AG04449 (cell line): ENCODE results near the gene JKAMP.

Source experiments
- CTCF ChIA-PET: fragments of 350-600 bp; formaldehyde crosslinking; extraction: SDS; loops from one replicate; lab custom pipeline; 2021; ENCODE audit warnings: antibody characterized with exemption; lab: Yijun Ruan, JAX
- POLR2A ChIA-PET: fragments of 400-600, 350-600 bp; formaldehyde crosslinking; extraction: SDS; loops from one replicate; lab custom pipeline; 2020; ENCODE audit warnings: antibody characterized with exemption, inconsistent platforms; lab: Yijun Ruan, JAX
- DNase-seq: peaks from one replicate; pipeline ENCODE4 v3.0.0-alpha.2; 2010; ENCODE audit warnings: low read depth, low spot score
- H3K4me3 ChIP-seq: 2 replicates; pipeline ENCODE4 v1.5.1; 2011; ENCODE audit warnings: low read depth, mild to moderate bottlenecking, control low read depth, low read length
- TF ChIP-seq, protein P1 (sequence below): IDR thresholded peaks from one replicate; pipeline ENCODE4 v1.5.1; 2011; ENCODE audit warnings: mild to moderate bottlenecking, moderate library complexity, low read length, control low read depth, inconsistent platforms; ENCODE audit not compliant: insufficient read depth; ENCODE audit errors: missing control alignments

The JKAMP gene

DNA sequence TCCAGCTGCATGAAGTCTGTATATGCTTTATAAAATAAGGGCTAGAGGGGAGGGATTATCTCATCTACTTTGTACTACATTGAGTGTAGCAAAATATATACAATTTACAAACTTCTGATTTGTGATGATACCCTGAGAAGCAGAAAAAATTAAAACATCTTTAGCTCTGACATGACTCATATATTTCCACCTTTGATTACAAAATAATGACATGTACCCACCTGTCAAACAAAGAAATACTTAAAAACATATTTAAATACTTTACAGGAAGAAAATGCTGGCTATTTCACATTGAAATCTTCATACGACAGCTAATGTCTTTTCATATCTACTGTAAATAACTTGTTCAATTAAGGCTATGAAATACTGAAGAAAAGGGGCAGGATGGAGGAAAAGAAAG, 22.4 kb upstream of the JKAMP start:
- CTCF ChIA-PET = interaction anchor here (1.0 kb wide), 1 partner anchor 22 kb away, joined by 3 read pairs; the partner anchor contains the start of genes JKAMP and L3HYPDH
- TF ChIP-seq, protein P1, sequence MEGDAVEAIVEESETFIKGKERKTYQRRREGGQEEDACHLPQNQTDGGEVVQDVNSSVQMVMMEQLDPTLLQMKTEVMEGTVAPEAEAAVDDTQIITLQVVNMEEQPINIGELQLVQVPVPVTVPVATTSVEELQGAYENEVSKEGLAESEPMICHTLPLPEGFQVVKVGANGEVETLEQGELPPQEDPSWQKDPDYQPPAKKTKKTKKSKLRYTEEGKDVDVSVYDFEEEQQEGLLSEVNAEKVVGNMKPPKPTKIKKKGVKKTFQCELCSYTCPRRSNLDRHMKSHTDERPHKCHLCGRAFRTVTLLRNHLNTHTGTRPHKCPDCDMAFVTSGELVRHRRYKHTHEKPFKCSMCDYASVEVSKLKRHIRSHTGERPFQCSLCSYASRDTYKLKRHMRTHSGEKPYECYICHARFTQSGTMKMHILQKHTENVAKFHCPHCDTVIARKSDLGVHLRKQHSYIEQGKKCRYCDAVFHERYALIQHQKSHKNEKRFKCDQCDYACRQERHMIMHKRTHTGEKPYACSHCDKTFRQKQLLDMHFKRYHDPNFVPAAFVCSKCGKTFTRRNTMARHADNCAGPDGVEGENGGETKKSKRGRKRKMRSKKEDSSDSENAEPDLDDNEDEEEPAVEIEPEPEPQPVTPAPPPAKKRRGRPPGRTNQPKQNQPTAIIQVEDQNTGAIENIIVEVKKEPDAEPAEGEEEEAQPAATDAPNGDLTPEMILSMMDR = no peak
- H3K4me3 ChIP-seq = no peak overlapping the region
- POLR2A ChIA-PET = no interaction called here
- no peak for DNase-seq

DNA sequence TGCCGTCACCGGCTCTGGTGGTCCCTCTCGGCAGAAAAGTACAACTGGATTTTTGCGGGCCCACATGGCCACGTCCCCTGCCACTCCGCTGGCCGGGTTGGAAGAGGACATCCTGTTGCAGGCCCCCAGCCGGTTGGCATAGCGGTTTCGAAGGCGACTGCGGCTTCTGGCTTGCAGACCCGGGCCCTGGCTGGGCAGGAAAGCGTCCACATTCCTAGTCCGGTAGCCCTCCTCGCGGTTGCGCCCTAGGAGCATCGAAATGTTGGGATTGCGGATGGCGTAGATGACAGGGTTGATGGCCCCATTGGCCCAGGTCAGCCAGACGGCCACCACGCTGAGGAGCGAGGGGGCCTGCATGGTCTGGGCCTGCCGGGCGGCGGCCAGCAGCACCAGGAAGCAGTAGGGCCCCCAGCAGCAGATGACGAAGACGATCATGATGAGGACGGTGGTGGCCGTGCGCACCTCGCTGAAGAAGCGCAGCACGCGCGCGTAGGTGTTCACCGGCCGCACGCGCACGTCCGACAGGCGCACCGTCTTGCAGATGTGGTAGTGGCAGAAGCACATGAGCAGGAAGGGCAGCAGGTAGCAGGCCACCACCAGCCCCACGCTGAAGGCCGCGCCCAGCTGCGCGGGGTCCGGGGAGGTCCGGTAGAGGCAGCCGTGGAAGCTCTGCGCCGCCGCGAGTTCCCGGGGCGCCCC, 20.4 kb upstream of the JKAMP start:
- POLR2A ChIA-PET = no interaction called here
- H3K4me3 ChIP-seq = peak overlapping the region; percentile 55
- DNase-seq = no peak
- CTCF ChIA-PET = interaction anchor here (0.7 to 1.6 kb wide), 6 partner anchors 8 to 436 kb away, joined by 3 to 5 read pairs (median 4); partner anchors contain the start of genes JKAMP and L3HYPDH
- TF ChIP-seq, protein P1 = no peak

DNA sequence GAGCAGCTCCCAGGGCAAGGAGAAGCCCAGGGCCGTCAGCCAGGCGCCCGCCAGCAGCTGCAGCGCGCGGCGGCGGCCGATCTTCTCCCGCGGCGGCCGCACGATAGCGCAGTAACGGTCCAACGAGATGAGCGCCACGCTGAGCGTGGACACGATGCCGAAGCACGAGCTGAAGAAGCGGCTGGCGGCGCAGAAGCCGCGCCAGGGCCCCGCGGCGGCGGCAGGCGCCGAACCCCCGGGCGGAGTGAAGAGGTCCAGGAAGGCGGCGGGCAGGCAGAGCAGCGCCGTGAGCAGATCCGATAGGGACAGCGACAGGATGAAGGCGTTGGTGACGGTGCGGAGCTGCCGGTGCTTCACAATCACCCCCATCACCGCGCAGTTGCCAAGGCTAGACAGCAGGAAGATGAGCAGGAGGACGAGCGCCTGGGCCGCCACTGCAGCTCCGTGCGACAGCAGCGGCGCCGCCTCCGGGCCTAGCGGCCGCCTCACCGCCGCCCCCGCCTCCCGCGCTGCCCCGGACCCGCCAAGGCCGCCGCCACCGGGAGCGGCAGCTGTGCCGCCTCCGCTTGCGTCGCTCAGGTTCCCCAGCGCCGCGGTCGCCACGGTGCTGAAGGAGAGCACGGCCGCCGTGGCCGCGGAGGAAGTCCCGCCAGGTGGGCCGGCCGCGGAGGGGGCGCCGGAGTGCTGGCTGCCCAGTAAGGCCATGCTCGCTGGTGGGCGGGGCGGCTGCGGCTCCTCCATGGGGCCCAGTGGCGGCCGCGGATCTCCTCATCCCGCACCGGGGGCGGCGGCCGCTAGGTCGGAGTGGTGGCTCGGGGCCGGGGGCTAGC, 19.6 kb upstream of the JKAMP start:
- ChIA-PET CTCF (interaction anchor here (0.7 to 1.6 kb wide), 3 partner anchors 9 to 340 kb away, joined by 3 to 5 read pairs (median 4); partner anchors contain the start of genes JKAMP and L3HYPDH), POLR2A (no interaction called here)
- TF ChIP-seq, protein P1 = no peak
- peak overlapping the region; percentile 55 for H3K4me3 ChIP-seq
- no peak for DNase-seq

DNA sequence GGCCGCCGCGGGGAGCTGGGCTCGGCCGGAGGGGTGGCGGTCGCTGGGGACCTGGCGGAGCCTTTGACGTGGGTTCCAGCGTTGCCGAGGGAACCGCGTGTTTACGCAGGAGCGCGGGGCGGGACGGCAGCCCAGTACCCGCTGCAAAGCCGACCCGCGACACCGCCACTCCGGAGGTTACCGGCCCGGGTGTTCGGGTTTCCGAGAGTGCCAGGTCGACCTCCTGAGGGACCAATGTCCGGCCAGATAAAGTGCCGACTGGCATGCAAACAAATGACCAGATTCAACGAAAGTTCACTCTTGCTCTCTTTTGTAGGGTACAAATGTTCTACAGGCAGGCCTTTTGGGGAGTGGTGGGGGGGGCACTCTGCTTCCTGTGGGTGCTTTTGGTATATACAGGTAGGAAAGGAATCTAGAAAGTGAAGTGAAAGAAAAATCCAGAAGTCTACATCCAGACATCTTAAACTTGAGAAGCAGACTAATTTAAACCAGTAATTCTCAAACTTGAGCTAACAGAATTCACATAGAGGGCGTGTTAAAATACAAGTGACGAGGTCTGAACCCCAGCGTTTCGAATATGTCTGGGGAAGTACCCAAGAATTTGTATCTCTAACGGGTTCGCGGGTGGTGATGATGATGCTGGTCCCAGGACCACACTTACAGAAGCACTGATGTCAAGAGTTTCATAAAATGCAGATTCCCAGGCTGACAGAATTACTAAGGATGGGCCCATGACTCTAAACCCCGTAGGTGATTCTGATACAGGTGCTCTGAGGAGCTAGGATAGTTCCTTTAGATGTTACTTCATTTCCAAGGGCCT, 18.8 kb upstream of the JKAMP start, which contains the start of gene GPR135:
GPR135 (minus strand) TSS at position 65 of the 820 bp plus-strand sequence. CDS start 154 bp downstream, outside the sequence.
- DNase-seq = no peak
- ChIA-PET POLR2A (no interaction called here), CTCF (no interaction called here)
- TF ChIP-seq, protein P1 = no peak
- H3K4me3 ChIP-seq = peak within 1 kb of the TSS; percentile 55

DNA sequence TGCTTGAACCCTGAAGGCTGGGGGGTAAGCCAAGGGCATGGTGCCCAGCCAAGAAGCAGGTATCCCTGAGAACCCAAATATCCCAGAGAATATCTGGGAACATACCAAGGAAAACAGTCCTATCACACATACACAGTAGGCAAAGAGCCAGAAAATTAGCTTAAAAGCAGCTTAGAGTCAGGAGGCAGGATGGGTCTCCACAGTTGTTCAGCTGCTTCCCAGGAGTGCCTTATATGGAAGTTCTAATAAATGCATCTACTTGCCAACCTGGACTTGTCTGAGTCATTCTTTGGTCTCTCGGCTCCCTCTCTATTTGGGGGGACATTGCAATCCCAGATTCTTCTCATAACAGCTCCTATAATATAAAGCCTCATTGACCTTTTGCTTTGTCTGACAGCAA, 10.1 kb upstream of the JKAMP start:
- POLR2A ChIA-PET = interaction anchor here (1.5 kb wide), 1 partner anchor 9 kb away, joined by 8 read pairs; the partner anchor contains the start of genes JKAMP and L3HYPDH
- DNase-seq = peak; percentile 63
- CTCF ChIA-PET = interaction anchor here (1.2 to 3.4 kb wide), 3 partner anchors 10 to 345 kb away, joined by 3 to 15 read pairs (median 3); partner anchors contain the start of genes JKAMP and L3HYPDH
- no peak overlapping the region for H3K4me3 ChIP-seq
- TF ChIP-seq, protein P1 = no peak
